ENCODE measurements around the gene IGF2BP3.

IGF2BP3 gene

DNA sequence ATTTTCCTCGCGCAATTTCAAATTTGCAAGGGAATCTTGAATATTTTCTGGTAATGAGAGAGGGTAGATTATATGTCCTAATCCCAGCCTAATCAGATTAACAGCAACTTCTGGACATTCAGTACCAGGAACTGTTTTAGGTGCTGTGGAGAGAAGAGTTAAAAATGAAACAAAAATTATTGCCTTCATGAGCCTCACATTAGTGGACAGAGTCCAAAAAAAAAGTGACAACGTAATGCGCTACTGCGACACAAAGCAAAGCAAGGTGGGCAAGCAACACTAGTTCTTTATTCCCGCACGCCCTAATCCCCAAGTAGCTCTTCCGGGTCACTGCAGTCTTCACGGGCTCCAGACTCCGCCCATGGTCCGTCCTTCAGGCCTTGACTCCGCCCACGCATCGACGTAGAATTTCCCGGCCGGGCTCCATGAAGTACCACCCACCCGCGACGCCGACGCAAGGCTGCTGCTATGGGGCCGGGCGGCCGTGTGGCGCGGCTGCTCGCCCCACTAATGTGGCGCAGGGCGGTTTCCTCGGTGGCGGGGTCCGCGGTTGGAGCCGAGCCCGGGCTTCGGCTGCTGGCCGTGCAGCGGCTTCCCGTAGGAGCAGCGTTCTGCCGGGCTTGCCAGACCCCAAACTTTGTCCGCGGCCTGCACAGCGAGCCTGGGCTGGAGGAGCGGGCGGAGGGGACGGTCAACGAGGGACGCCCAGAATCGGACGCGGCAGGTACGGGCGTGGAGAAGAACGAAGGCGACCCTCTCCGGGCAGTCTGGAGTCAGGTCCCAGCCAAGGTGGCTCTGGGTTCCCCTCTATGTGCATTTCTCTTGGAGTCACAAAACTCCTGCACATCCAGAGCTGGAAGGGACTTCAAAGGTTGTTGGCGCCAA, 171.2 kb downstream of the IGF2BP3 start, which contains the start of gene MALSU1:
MALSU1 (plus strand) TSS at position 455 of the 885 bp plus-strand sequence; CDS start at position 469, 14 bp downstream.
- Histone ChIP-seq H3K27me3 (ENCODE audit: insufficient read depth, low read length) (no peaks in the 10 kb centered on the region), H3K36me3 (ENCODE audit: insufficient read depth, low read length) (peaks cover 22% of the 10 kb centered on the region), H3K4me1 (ENCODE audit: insufficient read depth, low read length) (peaks cover 10% of the 10 kb centered on the region), H2AFZ (ENCODE audit: low read depth, low read length) (peak within 1 kb of the TSS; percentile 14), H3K9me3 (ENCODE audit: low read length) (no peaks in the 10 kb centered on the region), H3K4me3 (ENCODE audit: low read length) (peak within 1 kb of the TSS; percentile 70)

DNA sequence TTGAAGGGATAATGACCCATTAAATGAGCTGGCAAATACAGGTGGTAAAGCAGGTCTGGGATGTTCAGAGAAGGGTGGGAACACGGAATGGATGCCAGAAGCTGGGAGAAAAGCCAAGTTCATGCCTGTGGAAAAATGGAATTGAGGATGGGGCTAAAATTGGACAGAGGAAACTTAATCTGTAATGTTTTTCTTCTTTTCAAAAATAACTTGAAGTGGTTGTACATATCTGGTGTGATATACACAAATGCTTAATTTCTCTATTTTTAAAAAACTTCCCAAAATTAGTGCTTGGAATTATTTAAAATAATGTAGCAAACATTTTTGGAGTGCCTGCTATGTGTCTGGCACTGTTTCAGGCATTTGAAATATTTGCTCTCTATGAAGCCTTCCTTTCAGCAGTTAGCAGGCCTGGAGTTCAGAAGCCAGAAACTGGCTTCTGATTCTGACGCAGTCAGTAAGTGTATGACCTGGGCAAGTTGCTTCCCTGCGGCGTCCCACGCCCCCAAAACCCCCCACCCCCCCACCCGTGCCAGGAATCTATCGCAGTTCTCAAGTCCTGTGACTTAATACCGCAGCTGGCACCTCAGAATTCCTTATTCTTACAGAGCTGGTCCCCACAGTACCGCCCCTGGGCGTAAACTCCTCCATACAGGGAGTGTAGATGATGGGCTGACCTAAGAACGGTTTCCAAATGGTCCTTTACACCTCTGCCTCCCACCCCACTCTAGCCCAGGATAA, 172.0 kb downstream of the IGF2BP3 start:
- H3K9me3 ChIP-seq (ENCODE audit: low read length): no peaks in the 10 kb centered on the region
- peak overlapping the region; percentile 70 for H3K4me3 ChIP-seq (ENCODE audit: low read length)
- H3K4me1 ChIP-seq (ENCODE audit: insufficient read depth, low read length): peaks cover 10% of the 10 kb centered on the region
- peak overlapping the region; percentile 14 for H2AFZ ChIP-seq (ENCODE audit: low read depth, low read length)
- H3K27me3 ChIP-seq (ENCODE audit: insufficient read depth, low read length): no peaks in the 10 kb centered on the region
- H3K36me3 ChIP-seq (ENCODE audit: insufficient read depth, low read length): peaks cover 19% of the 10 kb centered on the region

DNA sequence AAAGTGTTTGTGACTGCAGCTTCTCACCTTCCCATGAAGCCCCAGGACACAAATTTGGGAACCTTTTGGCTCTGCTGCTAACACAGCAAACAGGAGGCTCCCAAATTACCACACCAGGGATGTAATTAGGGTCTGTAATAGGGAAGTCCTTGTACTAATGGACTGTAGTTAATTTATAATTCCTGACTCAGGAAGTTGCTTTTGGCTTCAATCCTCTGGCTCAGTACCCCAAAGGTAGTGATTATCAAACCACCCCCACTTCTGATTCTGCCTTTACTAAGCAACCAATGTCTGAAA, 174.9 kb downstream of the IGF2BP3 start:
- Histone ChIP-seq H3K27me3 (ENCODE audit: insufficient read depth, low read length) (peaks cover 3% of the 10 kb centered on the region), H2AFZ (ENCODE audit: low read depth, low read length) (no peak overlapping the region), H3K4me3 (ENCODE audit: low read length) (no peak overlapping the region), H3K4me1 (ENCODE audit: insufficient read depth, low read length) (peaks cover 2% of the 10 kb centered on the region), H3K36me3 (ENCODE audit: insufficient read depth, low read length) (no peaks in the 10 kb centered on the region), H3K9me3 (ENCODE audit: low read length) (no peaks in the 10 kb centered on the region)

DNA sequence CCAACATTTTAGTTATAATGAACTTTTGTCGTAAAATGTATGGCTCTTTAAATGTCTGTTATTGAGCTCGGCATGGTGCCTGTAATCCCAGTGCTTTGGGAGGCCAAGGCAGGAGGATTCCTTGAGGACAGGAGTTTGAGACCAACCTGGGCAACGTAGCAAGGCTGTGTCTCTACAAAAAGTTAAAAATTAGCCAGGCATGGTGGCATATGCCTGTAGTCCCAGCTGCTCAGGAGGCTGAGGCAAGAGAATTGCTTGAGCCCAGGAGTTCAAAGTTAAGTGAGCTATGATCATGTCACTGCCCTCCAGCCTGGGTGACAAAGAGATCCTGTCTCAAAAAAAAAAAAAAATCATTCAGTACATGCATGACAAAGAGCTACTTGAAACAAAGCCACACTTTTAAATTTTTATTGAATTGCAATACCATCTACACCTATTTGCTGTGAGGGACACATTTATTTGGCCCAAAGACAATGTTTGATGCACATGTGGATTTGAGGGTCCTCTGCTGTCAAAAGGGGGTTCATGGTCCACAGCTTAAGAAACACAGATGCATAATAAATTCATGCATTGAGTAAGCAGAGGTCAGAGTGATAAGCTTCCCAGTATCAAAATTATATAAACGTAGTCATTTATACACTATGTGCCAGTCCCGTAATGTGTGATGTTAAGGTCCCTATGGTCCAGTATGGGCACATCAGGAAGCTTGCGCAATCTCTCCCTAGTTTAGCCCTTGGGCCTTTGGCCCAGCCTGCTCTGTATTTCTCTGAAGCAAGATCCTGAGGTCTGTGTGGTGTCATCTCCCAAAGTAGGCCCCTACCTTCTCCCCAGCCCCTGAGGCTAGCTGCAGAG, 175.5 kb downstream of the IGF2BP3 start:
- Histone ChIP-seq H2AFZ (ENCODE audit: low read depth, low read length) (no peak overlapping the region), H3K9me3 (ENCODE audit: low read length) (no peaks in the 10 kb centered on the region), H3K36me3 (ENCODE audit: insufficient read depth, low read length) (no peaks in the 10 kb centered on the region), H3K27me3 (ENCODE audit: insufficient read depth, low read length) (peaks cover 3% of the 10 kb centered on the region), H3K4me1 (ENCODE audit: insufficient read depth, low read length) (no peaks in the 10 kb centered on the region), H3K4me3 (ENCODE audit: low read length) (no peak overlapping the region)

DNA sequence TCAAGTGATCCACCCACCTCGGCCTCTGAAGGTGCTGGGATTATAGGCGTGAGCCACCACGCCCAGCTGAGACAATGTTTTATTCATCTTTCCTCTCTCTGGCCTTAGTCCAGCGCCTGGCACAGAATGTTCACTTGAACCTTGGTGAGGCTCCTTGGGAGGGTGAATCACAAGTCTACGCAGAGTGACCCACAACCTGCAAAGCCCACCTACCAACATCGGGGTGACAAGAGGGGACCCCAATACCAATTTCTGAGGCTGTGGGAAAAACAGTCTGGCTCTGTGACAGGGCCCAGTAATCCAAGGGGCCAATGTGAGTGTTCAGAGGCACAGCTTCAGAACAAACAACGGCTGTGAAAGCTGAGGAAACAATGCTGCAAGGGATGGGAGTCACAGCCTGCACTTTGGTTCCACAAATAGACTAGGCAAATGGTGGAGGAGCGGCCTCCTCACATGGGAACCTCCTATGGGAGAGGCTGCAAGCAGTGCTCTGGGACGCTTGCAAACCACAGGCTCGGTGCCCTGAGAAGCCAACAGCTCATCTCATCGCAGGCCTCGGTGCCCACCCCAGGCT, 176.7 kb downstream of the IGF2BP3 start:
- no peaks in the 10 kb centered on the region for H3K4me1 ChIP-seq (ENCODE audit: insufficient read depth, low read length)
- H3K36me3 ChIP-seq (ENCODE audit: insufficient read depth, low read length): no peaks in the 10 kb centered on the region
- no peaks in the 10 kb centered on the region for H3K9me3 ChIP-seq (ENCODE audit: low read length)
- peaks cover 3% of the 10 kb centered on the region for H3K27me3 ChIP-seq (ENCODE audit: insufficient read depth, low read length)
- H2AFZ ChIP-seq (ENCODE audit: low read depth, low read length): no peak overlapping the region
- H3K4me3 ChIP-seq (ENCODE audit: low read length): no peak overlapping the region

DNA sequence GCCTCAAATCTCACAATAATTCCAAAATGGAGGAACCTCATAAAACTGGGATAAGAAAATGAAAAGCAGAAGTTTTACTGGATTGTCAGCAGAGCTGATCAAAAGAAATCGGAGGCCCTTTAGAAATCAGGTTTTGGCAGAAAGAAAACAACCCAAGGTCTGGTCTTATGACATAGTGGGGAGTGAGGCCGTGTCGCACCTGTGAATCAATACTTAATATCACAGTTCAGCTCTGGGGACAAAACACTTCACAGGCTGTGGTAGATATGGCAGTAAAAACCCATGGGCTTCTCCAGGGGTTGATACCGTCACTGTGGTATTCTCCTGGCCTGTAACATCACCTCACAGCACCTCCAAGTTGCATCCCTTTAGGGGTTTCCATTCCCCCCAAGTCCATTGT, 177.7 kb downstream of the IGF2BP3 start:
- no peak overlapping the region for H2AFZ ChIP-seq (ENCODE audit: low read depth, low read length)
- H3K4me3 ChIP-seq (ENCODE audit: low read length): no peak overlapping the region
- peaks cover 3% of the 10 kb centered on the region for H3K27me3 ChIP-seq (ENCODE audit: insufficient read depth, low read length)
- no peaks in the 10 kb centered on the region for H3K36me3 ChIP-seq (ENCODE audit: insufficient read depth, low read length)
- H3K9me3 ChIP-seq (ENCODE audit: low read length): no peaks in the 10 kb centered on the region
- no peaks in the 10 kb centered on the region for H3K4me1 ChIP-seq (ENCODE audit: insufficient read depth, low read length)

DNA sequence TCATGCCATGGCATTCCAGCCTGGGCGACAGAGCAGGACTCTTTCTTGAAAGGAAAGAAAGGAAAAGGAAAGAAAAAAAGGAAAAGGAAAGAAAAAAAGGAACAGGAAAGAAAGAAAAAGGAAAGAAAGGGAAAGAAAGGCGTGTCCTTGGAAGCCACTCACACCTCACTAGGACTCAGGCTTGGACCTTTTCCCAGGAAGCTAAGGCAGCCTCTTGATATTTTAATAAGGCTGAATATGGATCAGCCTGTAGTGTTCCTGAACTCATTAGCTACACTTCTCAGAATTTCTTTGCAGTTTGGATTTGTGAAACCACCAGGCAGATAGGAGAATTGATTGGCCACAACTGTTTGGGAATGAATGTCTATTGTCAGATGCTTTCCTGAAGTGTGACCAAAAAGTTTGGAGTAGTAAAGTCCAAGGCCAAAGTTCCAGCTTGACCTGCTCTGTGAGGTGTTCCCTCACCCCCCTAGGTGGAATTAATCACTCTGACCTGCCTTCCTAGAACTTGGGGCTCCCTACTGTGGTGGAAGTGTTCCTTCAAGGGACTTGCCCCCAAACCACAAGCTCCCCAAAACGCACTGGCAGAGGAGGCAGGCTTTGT, 178.2 kb downstream of the IGF2BP3 start:
- H3K4me3 ChIP-seq (ENCODE audit: low read length): no peak overlapping the region
- H3K4me1 ChIP-seq (ENCODE audit: insufficient read depth, low read length): no peaks in the 10 kb centered on the region
- no peak overlapping the region for H2AFZ ChIP-seq (ENCODE audit: low read depth, low read length)
- H3K36me3 ChIP-seq (ENCODE audit: insufficient read depth, low read length): no peaks in the 10 kb centered on the region
- H3K9me3 ChIP-seq (ENCODE audit: low read length): no peaks in the 10 kb centered on the region
- H3K27me3 ChIP-seq (ENCODE audit: insufficient read depth, low read length): peaks cover 3% of the 10 kb centered on the region

DNA sequence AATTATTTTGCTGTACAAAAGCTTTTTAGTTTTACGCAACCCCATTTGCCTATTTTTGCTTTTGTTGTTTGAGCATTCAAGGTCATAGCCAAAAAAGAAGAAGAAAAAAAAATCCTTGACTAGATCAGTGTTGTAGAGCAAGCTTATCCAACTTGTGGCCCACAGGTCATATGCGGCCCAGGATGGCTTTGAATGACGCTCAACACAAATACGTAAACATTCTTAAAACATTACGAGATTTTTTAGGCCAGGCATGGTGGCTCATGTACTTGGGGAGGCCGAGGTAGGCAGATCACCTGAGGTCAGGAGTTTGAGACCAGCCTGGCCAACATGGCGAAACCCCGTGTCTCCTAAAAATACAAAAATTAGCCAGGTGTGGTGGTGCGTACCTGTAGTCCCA, 179.3 kb downstream of the IGF2BP3 start:
- Histone ChIP-seq H3K9me3 (ENCODE audit: low read length) (no peaks in the 10 kb centered on the region), H3K27me3 (ENCODE audit: insufficient read depth, low read length) (peaks cover 3% of the 10 kb centered on the region), H3K36me3 (ENCODE audit: insufficient read depth, low read length) (no peaks in the 10 kb centered on the region), H3K4me3 (ENCODE audit: low read length) (no peak overlapping the region), H2AFZ (ENCODE audit: low read depth, low read length) (no peak overlapping the region), H3K4me1 (ENCODE audit: insufficient read depth, low read length) (no peaks in the 10 kb centered on the region)

DNA sequence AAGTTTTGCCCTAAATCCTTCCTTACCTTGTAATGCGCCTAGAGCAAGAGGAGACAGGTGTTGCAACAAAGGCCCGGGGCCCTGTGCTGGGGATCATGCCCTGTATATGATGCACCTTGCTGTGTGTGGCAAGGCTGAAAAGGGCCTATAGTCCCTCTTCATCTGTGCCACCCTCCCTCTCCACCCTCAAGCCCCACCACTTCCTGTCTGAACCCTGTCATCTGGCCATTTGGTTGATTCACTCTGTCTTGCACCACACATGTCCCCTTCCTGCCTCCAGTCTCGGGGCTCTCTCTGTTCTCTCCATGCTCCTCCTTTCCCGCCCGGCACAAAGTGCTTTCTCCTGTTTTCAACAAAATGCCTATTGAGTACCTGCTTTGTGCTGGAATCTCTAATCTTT, 182.7 kb downstream of the IGF2BP3 start:
- no peaks in the 10 kb centered on the region for H3K27me3 ChIP-seq (ENCODE audit: insufficient read depth, low read length)
- no peaks in the 10 kb centered on the region for H3K4me1 ChIP-seq (ENCODE audit: insufficient read depth, low read length)
- no peak overlapping the region for H3K4me3 ChIP-seq (ENCODE audit: low read length)
- no peak overlapping the region for H2AFZ ChIP-seq (ENCODE audit: low read depth, low read length)
- H3K9me3 ChIP-seq (ENCODE audit: low read length): no peaks in the 10 kb centered on the region
- no peaks in the 10 kb centered on the region for H3K36me3 ChIP-seq (ENCODE audit: insufficient read depth, low read length)

DNA sequence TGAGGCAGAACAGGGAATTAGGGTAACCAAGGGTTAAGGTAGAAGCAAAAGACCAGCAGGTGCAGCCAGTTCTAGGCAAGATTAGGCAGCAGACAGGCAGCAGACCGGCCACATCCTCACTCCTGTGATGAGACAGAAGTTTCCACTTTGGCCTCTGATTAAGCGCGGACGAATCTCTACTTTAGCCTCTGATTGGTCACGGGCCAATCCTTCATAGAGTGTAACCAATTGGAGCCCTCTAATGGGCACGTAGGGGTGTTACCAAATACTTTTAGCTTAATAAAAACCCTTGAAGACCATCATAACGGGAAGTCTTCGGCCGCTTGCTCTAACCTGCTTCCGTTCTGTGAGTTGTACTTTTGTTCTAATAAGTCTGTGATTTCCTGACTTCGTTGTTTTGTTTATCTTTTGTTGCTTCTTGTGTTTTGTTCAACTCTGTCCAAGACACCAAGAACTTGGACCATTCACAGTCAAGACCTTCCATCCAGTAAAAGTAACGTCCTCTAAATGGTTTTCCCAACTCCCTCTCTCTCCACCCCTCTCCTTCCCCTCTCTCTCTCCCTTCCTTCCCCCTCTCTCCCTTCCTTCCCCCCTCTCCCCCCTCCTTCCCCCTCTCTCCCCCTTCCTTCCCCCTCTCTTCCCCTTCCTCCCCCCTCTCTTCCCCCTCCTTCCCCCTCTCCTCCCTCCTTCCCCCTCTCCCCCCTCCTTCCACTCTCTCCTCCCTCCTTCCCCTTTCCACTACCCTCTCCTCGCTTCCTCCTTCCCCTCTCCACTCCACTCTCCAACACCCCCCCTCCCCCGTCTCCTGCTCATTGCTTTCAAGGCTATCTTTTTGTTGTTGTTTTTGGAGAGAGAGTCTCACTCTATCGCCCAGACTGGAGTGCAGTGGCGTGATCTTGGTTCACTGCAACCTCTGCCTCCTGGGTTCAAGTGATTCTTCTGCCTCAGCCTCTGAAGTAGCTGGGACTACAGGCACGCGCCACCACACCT, 184.3 kb downstream of the IGF2BP3 start:
- Histone ChIP-seq H2AFZ (ENCODE audit: low read depth, low read length) (no peak overlapping the region), H3K9me3 (ENCODE audit: low read length) (no peaks in the 10 kb centered on the region), H3K4me1 (ENCODE audit: insufficient read depth, low read length) (no peaks in the 10 kb centered on the region), H3K36me3 (ENCODE audit: insufficient read depth, low read length) (no peaks in the 10 kb centered on the region), H3K4me3 (ENCODE audit: low read length) (no peak overlapping the region), H3K27me3 (ENCODE audit: insufficient read depth, low read length) (no peaks in the 10 kb centered on the region)

DNA sequence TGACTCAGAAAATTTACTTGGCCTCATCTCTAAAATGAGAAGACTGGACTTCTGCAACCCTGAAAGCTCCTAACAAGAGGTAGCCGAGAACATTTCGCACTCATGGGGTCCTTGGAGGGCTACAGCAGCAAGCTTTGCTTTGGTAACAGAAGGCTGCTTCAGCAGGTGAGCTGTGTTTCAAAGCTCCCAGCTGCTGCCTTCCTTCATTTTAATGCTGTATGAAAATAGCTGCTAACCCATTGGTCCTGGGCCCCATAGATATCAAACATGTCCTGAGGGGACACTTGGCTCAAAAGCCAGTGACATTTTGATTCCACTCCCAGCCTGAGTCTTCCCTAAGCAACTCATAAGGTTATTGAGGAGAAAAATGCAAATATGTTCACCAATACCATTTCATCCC, 185.4 kb downstream of the IGF2BP3 start:
- no peaks in the 10 kb centered on the region for H3K4me1 ChIP-seq (ENCODE audit: insufficient read depth, low read length)
- H3K9me3 ChIP-seq (ENCODE audit: low read length): no peaks in the 10 kb centered on the region
- no peaks in the 10 kb centered on the region for H3K36me3 ChIP-seq (ENCODE audit: insufficient read depth, low read length)
- H3K27me3 ChIP-seq (ENCODE audit: insufficient read depth, low read length): no peaks in the 10 kb centered on the region
- H3K4me3 ChIP-seq (ENCODE audit: low read length): no peak overlapping the region
- H2AFZ ChIP-seq (ENCODE audit: low read depth, low read length): no peak overlapping the region
